ENCODE data around the gene GALR2. TPM values are rescaled to one million over a fixed set of nuclear protein-coding genes. Genes with fewer than 3 reads are reported as not detected.
A peak's percentile ranks its signal among the peaks of the same experiment; 100 is the strongest.

GALR2 gene
- total and polyA plus RNA-seq, 7 donors, result 0.05 to 0.22 (median 0.14) TPM; not detected in 3

DNA sequence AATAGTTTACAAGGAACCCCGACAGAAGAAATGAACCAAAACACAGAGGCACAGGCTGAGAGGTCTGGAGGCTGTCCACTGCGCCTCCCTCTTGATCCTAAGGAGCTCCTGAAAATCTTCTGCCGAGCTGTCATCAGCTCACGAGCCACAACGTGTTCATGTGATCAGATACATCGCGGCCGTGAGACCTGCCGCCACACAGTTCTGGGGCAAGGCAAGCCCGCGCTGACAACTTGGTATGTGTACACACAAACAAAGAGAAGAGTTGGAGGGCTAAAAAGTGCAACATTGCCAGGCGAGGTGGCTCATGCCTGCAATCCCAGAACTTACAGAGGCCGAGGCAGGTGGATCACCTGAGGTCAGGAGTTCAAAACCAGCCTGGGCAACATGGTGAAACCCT, 21.4 kb downstream of the GALR2 start:
- peaks cover 0 to 98% of the 10 kb centered on the region in 2 donors for H3K36me3 ChIP-seq (ENCODE audit: insufficient read depth in 1 of 2, low read depth in 1 of 2)
- no peaks in the 10 kb centered on the region for H3K9me3 ChIP-seq
- no peak overlapping the region for H3K27ac ChIP-seq
- 84 to 93% (median 90%) methylated on average over 13 of the region's 13 CpGs for WGBS, 3 donors
- H3K4me3 ChIP-seq, result no peak overlapping the region
- TF ChIP-seq, protein P1, sequence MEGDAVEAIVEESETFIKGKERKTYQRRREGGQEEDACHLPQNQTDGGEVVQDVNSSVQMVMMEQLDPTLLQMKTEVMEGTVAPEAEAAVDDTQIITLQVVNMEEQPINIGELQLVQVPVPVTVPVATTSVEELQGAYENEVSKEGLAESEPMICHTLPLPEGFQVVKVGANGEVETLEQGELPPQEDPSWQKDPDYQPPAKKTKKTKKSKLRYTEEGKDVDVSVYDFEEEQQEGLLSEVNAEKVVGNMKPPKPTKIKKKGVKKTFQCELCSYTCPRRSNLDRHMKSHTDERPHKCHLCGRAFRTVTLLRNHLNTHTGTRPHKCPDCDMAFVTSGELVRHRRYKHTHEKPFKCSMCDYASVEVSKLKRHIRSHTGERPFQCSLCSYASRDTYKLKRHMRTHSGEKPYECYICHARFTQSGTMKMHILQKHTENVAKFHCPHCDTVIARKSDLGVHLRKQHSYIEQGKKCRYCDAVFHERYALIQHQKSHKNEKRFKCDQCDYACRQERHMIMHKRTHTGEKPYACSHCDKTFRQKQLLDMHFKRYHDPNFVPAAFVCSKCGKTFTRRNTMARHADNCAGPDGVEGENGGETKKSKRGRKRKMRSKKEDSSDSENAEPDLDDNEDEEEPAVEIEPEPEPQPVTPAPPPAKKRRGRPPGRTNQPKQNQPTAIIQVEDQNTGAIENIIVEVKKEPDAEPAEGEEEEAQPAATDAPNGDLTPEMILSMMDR (IDR thresholded peaks at IDR 0.05), result no peak
- DNase-seq, result no peak
- no peaks in the 10 kb centered on the region for H3K27me3 ChIP-seq (ENCODE audit: insufficient read depth in 3 of 3, low read length in 2 of 3)
- intact Hi-C loops (cut with DNase I), result no loop called here
- ATAC-seq, result no peak
- no peaks in the 10 kb centered on the region for H3K4me1 ChIP-seq

- TF ChIP-seq, protein P1 (IDR thresholded peaks at IDR 0.05), result no peak
- no peaks in the 10 kb centered on the region for H3K9me3 ChIP-seq
- H3K27ac ChIP-seq, result no peak overlapping the region
- intact Hi-C loops (cut with DNase I), result no loop called here
- 87 to 94% (median 90%) methylated on average over 19 of the region's 19 CpGs for WGBS, 3 donors
- DNase-seq, result no peak
- peaks cover 0 to 92% of the 10 kb centered on the region in 2 donors for H3K36me3 ChIP-seq (ENCODE audit: insufficient read depth in 1 of 2, low read depth in 1 of 2)
- H3K27me3 ChIP-seq (ENCODE audit: insufficient read depth in 3 of 3, low read length in 2 of 3), result no peaks in the 10 kb centered on the region
- H3K4me3 ChIP-seq, result no peak overlapping the region
- no peak for ATAC-seq
- H3K4me1 ChIP-seq, result peaks cover 9% of the 10 kb centered on the region
These were observed 23.2 kb downstream of the GALR2 start for GRCh38 chr17:76097716-76098295.

GRCh38 chr17:76102944-76103273, 28.3 kb downstream of the GALR2 start:
- TF ChIP-seq, protein P1 (IDR thresholded peaks at IDR 0.05), result no peak
- DNase-seq, result no peak
- Histone ChIP-seq H3K27ac (peak overlapping the region; percentile 80), H3K27me3 (ENCODE audit: insufficient read depth in 3 of 3, low read length in 2 of 3) (no peaks in the 10 kb centered on the region), H3K4me3 (peak overlapping the region; percentile 88), H3K36me3 (ENCODE audit: insufficient read depth in 1 of 2, low read depth in 1 of 2) (peaks cover 0 to 41% of the 10 kb centered on the region in 2 donors), H3K9me3 (no peaks in the 10 kb centered on the region), H3K4me1 (peaks cover 14% of the 10 kb centered on the region)
- WGBS, 3 donors, result 1 to 2% (median 2%) methylated on average over 4 of the region's 4 CpGs
- intact Hi-C loops (cut with DNase I), result no loop called here
- ATAC-seq, result peak in 1 of 4 donors; percentile 9

GRCh38 chr17:76103274-76104139, 28.9 kb downstream of the GALR2 start, which contains the start of gene EXOC7:
Gene EXOC7 (minus strand): TSS chr17:76103787. CDS start chr17:76103692, 95 bp downstream.
- Histone ChIP-seq H3K27ac (peak within 1 kb of the TSS; percentile 80), H3K36me3 (ENCODE audit: insufficient read depth in 1 of 2, low read depth in 1 of 2) (peaks cover 0 to 35% of the 10 kb centered on the region in 2 donors), H3K27me3 (ENCODE audit: insufficient read depth in 3 of 3, low read length in 2 of 3) (no peaks in the 10 kb centered on the region), H3K4me1 (peaks cover 14% of the 10 kb centered on the region), H3K4me3 (peak within 1 kb of the TSS; percentile 88), H3K9me3 (no peaks in the 10 kb centered on the region)
- intact Hi-C loops (cut with DNase I), result no loop called here
- ATAC-seq, result peak; percentile 97 to 99 (median 98)
- TF ChIP-seq, protein P1 (IDR thresholded peaks at IDR 0.05), result no peak
- 3 to 4% (median 3%) methylated on average over 53 to 55 of the region's 55 CpGs for WGBS, 3 donors
- DNase-seq, result peak; percentile 91 to 97
